Posterior cingulate gyrus (tissue), 11 donors: ENCODE results near the gene CBR3.
"Not testable (repeated sequence)": the region's sequence is repeated elsewhere in the genome, so short reads cannot be mapped to it uniquely, and the experiment has no call there.

Experiments used
- DNase-seq, 10 donors: peaks; one replicate each; pipeline versions ENCODE4 v3.0.0 to v3.0.0-alpha.2; 2020 to 2021; ENCODE audit warnings: mixed read lengths in 3 of 10
- intact Hi-C: fragments of 100-400 bp; cut with DNase I; formaldehyde crosslinking; loops from one replicate; pipeline ENCODE4 v1.15.1; 2023

The CBR3 gene

DNA sequence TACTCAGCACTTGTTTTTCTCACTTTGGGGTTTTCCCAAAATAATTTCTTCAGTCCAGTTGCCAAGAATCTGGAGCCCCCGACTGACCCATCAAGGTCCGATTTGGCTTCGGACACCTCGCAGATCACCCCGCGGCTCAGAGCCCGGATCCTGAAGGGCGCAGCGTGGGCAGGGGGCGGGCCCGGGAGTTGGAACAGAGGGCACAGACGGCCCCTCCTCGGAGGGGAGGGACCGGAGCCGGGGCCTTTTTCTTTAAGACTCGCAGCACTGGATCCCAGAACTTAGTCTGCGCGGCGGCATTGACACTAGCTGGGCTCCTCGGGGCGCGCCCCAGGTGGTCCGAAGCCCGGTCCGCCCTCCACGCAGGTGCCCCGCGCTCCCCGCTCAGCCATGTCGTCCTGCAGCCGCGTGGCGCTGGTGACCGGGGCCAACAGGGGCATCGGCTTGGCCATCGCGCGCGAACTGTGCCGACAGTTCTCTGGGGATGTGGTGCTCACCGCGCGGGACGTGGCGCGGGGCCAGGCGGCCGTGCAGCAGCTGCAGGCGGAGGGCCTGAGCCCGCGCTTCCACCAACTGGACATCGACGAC is at the start of gene CBR3:
Gene CBR3, plus strand, starts transcription at position 277 of the 588 bp plus-strand sequence. Its CDS starts 114 bp downstream, at position 391.
- intact Hi-C loops, result no loop called here
- DNase-seq, result peak in 9 of 10 donors; percentile 32 to 91 (median 49)

DNA sequence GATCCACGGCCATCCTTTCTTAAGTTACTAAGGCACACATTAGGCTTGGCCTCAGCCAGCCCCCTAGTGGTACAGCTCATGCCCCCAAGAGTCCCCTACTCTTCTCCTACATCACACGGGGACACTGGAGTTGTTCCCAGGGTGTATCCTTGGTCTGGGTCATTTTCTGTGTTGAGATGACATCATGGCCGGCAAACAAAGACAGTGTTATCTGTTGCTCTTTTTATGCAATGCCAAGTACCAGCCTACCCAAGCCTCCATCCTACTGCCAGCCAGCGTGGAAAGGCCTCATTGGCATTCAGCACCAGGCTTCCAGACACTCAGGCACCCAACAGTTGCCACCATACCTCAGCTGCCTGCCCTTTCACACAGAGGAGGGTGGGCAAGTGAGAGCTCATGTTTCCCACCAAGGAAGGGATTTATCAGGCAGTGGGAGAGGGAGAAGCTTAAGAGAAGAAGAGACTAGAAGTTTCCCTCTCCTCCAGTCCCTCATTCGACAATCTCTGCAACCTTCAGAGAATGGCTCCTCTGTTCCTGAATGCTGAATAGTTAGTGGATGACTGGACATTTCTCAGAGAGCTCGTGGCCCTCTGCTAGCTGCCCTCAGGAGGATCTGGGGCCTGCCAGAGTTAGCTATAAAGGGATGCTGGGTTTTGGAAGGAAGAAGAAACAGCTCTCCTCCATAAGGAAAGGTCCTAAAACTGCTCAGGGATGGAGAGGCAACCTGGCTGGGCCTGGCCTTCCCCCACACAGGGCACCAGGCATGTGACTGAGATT is 47.3 kb upstream of the CBR3 start:
- intact Hi-C loops, result no loop called here
- DNase-seq, result peak; percentile 60 to 97 (median 82)

- intact Hi-C loops, result no loop called here
- no peak for DNase-seq
Measured at GRCh38 chr21:36089946-36090345, 44.9 kb upstream of the CBR3 start.

DNA sequence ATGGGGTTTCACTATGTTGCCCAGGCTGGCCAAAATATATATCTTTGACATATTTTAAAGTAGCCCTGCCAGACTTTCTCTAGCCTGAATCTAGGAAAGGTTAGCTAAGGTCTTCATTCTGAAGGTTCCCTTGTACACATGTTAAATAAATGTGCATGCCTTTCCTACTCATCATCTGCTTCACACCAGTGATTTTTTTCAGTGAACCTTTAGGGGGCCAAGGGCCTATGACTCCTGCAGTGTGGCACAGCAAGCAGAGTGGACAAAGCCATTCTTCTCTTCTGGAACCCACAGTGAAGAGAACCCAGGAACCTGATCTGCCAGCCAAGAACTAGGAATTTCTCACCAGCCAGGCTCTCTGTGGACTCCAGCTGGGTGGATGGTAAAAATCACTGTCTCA is 42.2 kb upstream of the CBR3 start:
- DNase-seq, result no peak
- intact Hi-C loops, result no loop called here

DNA sequence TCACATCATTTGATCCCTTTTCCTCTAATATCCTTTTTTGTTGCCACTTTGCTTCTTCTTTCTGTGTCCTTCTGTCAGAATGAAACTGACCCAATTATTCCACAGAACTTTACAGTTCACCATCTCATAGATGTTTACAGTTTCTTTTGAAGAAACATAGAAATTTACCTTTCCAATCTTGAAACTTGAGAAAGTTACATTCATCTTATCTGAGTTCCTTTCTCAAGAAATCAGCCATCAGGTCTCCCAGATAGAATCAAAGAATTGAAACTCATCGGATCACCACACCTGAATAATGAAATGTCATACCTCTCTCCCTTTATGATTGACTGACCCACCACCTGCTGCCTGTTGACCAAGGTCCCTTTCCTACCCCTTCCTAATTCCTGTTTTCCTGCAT is 41.4 kb upstream of the CBR3 start:
- DNase-seq, result no peak
- intact Hi-C loops, result no loop called here

- intact Hi-C loops, result no loop called here
- no peak for DNase-seq
Measured at GRCh38 chr21:36096398-36097290, 38.2 kb upstream of the CBR3 start.

DNA sequence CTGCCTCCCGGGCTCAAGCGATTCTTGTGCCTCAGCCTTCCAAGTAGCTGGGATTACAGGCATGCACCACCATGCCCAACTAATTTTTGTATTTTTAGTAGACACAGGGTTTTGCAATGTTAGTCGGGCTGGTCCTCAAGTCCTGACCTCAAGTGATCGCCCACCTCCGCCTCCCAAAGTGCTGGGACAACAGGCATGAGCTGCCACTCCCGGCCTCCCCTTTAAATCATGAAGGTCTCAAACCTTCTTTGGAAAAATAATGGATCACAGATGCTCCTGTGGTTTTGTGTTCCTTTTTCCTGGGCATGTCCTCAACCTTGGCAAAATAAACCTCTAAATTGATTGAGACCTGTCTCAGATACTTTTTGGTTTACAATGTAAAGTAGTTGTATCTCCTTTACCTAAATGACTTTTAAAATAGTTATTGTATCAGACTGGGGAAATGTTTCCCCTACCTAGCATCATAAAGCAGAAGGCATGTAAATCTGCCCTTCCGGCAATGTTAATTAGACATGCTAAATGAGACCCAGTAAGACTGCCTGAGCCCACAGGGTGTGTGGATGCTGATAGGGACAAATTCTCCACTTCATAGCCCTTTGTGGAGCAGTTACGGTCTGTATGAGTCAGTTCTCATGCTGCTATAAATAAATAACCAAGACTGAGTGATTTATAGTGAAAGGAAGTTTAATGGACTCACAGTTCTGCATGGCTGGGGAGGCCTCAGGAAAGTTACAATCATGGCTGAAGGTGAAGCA is 37.3 kb upstream of the CBR3 start:
- no peak for DNase-seq
- intact Hi-C loops, result no loop called here

DNA sequence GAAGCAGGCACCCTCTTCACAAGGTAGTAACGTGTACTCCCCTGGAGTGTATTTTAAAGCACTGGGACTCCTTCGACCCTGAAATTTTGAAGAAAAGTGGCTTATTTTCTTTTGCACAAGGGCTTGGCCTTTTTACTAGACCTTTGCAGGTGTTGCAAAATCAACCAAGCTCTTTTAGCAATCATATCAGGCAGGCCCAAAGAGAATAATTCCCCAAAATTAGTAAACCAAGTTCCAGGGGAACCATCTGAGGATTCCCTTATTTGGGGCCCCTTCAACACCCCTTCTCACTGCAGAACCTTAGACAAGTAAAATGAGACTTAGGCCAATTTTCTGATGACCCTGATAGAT is 36.7 kb upstream of the CBR3 start:
- DNase-seq, result no peak

GRCh38 chr21:36099000-36099399 is 35.9 kb upstream of the CBR3 start:
- DNase-seq, result no peak
- intact Hi-C loops, result no loop called here

More for the DNA sequence above, 36.7 kb upstream of the CBR3 start:
- intact Hi-C loops, result no loop called here

GRCh38 chr21:36099695-36100211 is 35.1 kb upstream of the CBR3 start:
- DNase-seq, intact Hi-C loops: not testable (repeated sequence)

DNA sequence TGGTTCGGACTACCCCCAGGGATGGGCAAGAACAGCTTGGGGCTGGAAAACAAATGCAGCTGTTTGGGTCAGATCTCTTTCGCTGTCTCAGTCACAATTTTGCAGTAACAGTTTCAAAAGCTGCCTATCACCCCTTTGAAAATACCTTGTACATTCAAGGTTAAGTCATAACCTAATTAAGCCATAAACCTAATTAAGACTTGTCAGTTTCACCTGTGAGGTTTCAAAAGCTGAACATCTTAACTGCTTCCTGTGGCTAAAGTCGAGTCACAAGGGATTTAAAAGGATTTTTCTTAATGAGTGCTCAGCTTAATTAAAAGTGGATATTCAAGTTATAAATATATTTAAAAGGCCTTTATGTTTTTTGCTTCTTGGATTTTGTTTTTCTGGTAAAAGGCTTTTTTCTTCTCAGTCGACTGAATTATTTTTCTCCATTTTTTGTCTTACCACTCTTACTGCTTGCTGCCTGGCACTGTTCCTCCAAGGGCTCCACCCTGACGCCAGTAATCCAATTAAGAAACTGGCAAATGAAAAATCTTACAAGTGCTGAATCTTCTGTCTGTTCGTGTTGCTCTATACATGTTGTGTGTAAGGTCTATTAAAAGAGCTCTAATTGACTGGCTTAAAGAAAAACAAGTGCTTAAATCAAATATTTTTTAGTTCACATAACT is 33.8 kb upstream of the CBR3 start:
- intact Hi-C loops, result no loop called here
- DNase-seq, result no peak

GRCh38 chr21:36103434-36103833 is 31.4 kb upstream of the CBR3 start:
- intact Hi-C loops, result no loop called here
- DNase-seq, result no peak

DNA sequence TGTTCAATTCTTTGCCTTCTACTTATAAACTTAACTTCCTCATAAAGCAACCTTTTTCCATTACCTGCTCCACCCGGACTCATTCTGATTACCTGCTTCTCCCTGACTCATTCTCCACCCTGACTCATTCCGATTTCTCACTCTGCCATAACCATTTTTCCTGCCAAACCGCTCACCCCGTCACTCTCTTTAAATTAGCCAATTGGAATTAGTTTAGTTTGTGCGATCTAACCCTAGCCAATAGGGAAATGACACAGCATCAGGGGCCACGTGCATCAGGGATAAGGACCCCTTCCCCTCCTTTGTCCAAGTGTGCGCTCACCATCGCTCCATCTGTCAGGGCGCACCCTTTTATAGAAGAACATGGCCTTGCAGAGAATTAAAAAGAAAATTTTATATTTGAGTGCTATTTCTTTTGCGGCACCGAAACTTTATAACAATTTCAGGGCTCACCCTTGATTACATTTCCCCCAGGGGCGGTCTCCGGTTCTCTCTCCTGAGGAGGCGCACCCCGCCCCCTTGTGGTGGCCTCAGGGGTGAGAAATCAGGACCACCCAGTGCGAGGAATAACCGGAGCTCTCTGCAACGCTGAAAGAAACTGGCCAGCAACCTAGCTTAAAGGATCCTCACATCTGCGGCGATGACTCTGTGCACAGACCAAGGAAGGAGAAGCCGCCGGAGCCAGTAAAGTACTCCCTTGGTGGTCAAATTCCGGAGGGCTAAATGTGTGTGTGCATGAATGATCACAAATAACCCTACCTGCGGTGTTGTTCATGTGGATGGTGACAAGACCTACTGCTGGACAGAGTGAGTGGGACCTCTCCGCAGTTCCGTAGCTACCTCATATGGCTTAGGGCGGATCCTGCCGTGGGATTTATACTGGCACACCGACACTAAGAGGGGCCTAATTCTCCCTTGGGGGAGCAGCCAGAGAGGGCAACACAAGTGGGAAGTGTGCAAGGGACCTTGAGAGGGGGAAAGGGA is 30.3 kb upstream of the CBR3 start:
- intact Hi-C loops, result loop anchor here (5.0 kb wide), 1 partner anchor 42 kb away; the partner anchor contains the start of gene SETD4

GRCh38 chr21:36105327-36105842 is 29.5 kb upstream of the CBR3 start:
- intact Hi-C loops, result loop anchor here (5.0 kb wide), 1 partner anchor 43 kb away; the partner anchor contains the start of gene SETD4
- no peak for DNase-seq

More for the DNA sequence above, 30.3 kb upstream of the CBR3 start:
- DNase-seq, result peak; percentile 51 to 96 (median 78)

- no peak for DNase-seq
- intact Hi-C loops, result loop anchor here (5.0 kb wide), 1 partner anchor 48 kb away; the partner anchor contains the start of gene SETD4
Measured at GRCh38 chr21:36109868-36110267, 25.0 kb upstream of the CBR3 start.

DNA sequence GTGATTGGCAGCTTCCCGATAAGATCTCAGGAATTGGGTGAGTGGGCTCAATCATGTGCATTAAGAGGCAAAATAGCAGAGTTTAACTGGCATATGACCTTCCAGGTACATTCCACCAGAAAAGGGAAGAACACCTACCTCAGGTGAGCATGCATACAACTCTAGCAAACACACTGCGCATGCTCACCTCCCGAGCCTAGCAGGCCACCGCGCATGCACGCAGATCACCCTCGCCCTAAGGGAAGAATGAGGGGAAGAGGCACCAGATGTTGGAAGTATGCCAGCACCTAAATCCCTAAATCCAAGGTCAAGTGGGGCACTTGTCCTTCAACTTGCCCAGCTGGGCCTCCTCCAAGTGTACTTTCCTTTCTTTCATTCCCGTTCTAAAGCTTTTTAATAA is 23.6 kb upstream of the CBR3 start:
- intact Hi-C loops, result no loop called here
- no peak for DNase-seq

DNA sequence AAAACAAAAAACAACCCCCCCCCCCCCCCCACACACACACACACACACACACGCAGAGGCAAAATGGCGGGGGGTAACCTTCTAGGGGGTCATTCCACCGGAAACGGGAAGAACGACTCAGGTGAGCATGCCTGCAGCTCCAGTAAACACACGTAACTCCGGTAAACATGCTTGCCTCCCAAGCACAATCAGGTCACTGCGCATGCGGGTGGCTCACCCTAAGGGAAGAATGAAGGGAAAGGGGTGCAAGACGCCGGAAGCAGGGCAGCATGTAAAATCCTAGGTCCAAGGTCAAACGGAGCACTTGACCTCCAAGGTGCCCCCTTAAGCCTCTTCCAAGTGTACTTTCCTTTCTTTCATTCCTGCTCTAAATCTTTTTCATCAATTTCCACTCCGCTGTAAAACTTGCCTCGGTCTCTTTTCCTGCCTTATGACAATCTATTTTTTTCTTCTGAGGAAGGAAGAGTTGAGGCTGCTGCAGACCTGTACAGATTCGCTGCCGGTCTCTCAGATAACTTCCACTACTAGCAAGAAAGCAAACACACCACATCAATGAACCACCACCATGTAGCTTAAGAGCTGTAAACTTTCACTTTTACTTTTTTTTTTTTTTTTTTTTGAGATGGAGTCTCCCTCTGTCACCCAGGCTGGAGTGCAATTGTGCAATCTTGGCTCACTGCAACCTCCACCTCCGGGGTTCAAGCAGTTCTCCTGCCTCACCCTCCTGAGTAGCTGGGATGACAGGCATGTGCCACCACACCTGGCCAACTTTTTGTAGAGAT is 21.0 kb upstream of the CBR3 start:
- intact Hi-C loops, result loop anchor here (2.0 kb wide), 1 partner anchor 67 kb away; no protein-coding TSS in a partner anchor
- no peak for DNase-seq
